CD14-positive monocyte (primary cell): Measurements from ENCODE around the gene PRR23E. TPM values are rescaled to one million over a fixed set of nuclear protein-coding genes. Genes with fewer than 3 reads are reported as not detected.
A peak's percentile ranks its signal among the peaks of the same experiment; 100 is the strongest.

Experiments
- DNase-seq, 3 donors: peaks; one replicate each; pipeline ENCODE4 v3.0.0-alpha.2; 2011 to 2022
- H2AFZ ChIP-seq: 2 replicates; pipeline ENCODE4 v1.6.0; 2012; ENCODE audit warnings: mild to moderate bottlenecking, low read depth, low read length, inconsistent platforms; ENCODE audit not compliant: insufficient read depth, poor library complexity, severe bottlenecking
- H3K27ac ChIP-seq, 2 donors: 1 replicate in 1 of 2; 2 replicates in 1 of 2; pipeline ENCODE4 v1.5.1; 2012 to 2013; ENCODE audit warnings: low read length in 2 of 2, control low read depth in 1 of 2, inconsistent platforms in 1 of 2, low read depth in 1 of 2, mild to moderate bottlenecking in 1 of 2
- H3K27me3 ChIP-seq, 2 donors: one replicate each; pipeline versions ENCODE4 v1.6.0 to v1.6.1; 2011 to 2013; ENCODE audit warnings: low read length in 2 of 2; ENCODE audit not compliant: control insufficient read depth in 2 of 2, insufficient read depth in 2 of 2
- H3K36me3 ChIP-seq, 2 donors: replicated peaks in 1 of 2; 1 replicate in 1 of 2; 2 replicates in 1 of 2; pipeline versions ENCODE4 v1.5.1 to v1.6.1; 2012 to 2013; ENCODE audit warnings: low read length in 2 of 2, control low read depth in 1 of 2, inconsistent platforms in 1 of 2, mild to moderate bottlenecking in 1 of 2; ENCODE audit not compliant: insufficient read depth in 2 of 2, control insufficient read depth in 1 of 2
- H3K4me1 ChIP-seq, 2 donors: 1 replicate in 1 of 2; 2 replicates in 1 of 2; pipeline versions ENCODE4 v1.5.1 to v1.6.1; 2012 to 2013; ENCODE audit warnings: low read length in 2 of 2, control low read depth in 1 of 2, inconsistent platforms in 1 of 2, mild to moderate bottlenecking in 1 of 2, moderate library complexity in 1 of 2; ENCODE audit not compliant: insufficient read depth in 2 of 2, control insufficient read depth in 1 of 2
- H3K4me2 ChIP-seq: replicated peaks from 2 replicates; pipeline ENCODE3; 2012; ENCODE audit warnings: low read length, moderate library complexity, mild to moderate bottlenecking; ENCODE audit not compliant: poor library complexity, severe bottlenecking; ENCODE audit errors: extremely low read depth
- H3K4me3 ChIP-seq, 3 experiments: fragments of 200-600 bp in 1 of 3; sonication (generic) in 1 of 3; replicated peaks in 1 of 3; 1 replicate in 2 of 3; 2 replicates in 1 of 3; pipeline ENCODE4 v1.5.1; 2011 to 2013; ENCODE audit warnings: low read length in 3 of 3, mild to moderate bottlenecking in 3 of 3, control low read depth in 2 of 3, low read depth in 2 of 3, inconsistent platforms in 1 of 3, moderate library complexity in 1 of 3
- H3K79me2 ChIP-seq: 2 replicates; pipeline ENCODE4 v1.6.0; 2012; ENCODE audit warnings: mild to moderate bottlenecking, control low read depth, inconsistent platforms, low read length, moderate library complexity; ENCODE audit not compliant: insufficient read depth
- H3K9ac ChIP-seq: 2 replicates; pipeline ENCODE4 v1.6.0; 2017; ENCODE audit warnings: low read length, mild to moderate bottlenecking; ENCODE audit not compliant: insufficient read depth, poor library complexity, severe bottlenecking
- H3K9me3 ChIP-seq, 2 donors: replicated peaks in 1 of 2; 1 replicate in 1 of 2; 2 replicates in 1 of 2; pipeline versions ENCODE4 v1.5.1 to v1.6.1; 2012 to 2013; ENCODE audit warnings: low read length in 2 of 2, control low read depth in 1 of 2; ENCODE audit not compliant: control insufficient read depth in 1 of 2, insufficient read depth in 1 of 2
- H4K20me1 ChIP-seq: 2 replicates; pipeline ENCODE4 v1.6.0; 2012; ENCODE audit warnings: mild to moderate bottlenecking, low read length, control low read depth, moderate library complexity; ENCODE audit not compliant: insufficient read depth
- H3K27ac Mint-ChIP-seq, 7 donors: one replicate each; pipeline ENCODE4 v1.8.0; 2020; ENCODE audit warnings: mild to moderate bottlenecking in 7 of 7, mixed read lengths in 7 of 7, moderate library complexity in 6 of 7, inconsistent platforms in 2 of 7
- H3K27me3 Mint-ChIP-seq, 3 donors: one replicate each; pipeline ENCODE4 v1.8.0; 2021 to 2022; ENCODE audit warnings: low read depth in 3 of 3, mild to moderate bottlenecking in 3 of 3, mixed read lengths in 3 of 3, moderate library complexity in 3 of 3, inconsistent platforms in 1 of 3
- H3K36me3 Mint-ChIP-seq, 2 donors: one replicate each; pipeline ENCODE4 v1.8.0; 2020; ENCODE audit warnings: mixed read lengths in 2 of 2, inconsistent platforms in 1 of 2, mild to moderate bottlenecking in 1 of 2
- H3K4me1 Mint-ChIP-seq: one replicate; pipeline ENCODE4 v1.8.0; 2020; ENCODE audit warnings: mild to moderate bottlenecking, mixed read lengths
- H3K4me3 Mint-ChIP-seq, 2 donors: one replicate each; pipeline ENCODE4 v1.8.0; 2020; ENCODE audit warnings: mild to moderate bottlenecking in 2 of 2, mixed read lengths in 2 of 2, moderate library complexity in 1 of 2
- H3K9me3 Mint-ChIP-seq, 7 donors: one replicate each; pipeline ENCODE4 v1.8.0; 2020 to 2022; ENCODE audit warnings: mixed read lengths in 7 of 7, mild to moderate bottlenecking in 6 of 7, moderate library complexity in 6 of 7, inconsistent platforms in 2 of 7
- CTCF ChIP-seq: fragments of 200-600 bp; IDR thresholded peaks from one replicate; pipeline ENCODE4 v1.8.0; 2022; ENCODE audit warnings: antibody characterized with exemption, mild to moderate bottlenecking
- WGBS: methylation state at CpG from one replicate; pipeline ENCODE4 v1.1.5; 2013; ENCODE audit warnings: missing lambda C conversion rate; ENCODE audit not compliant: insufficient coverage; 5-methylcytosine and 5-hydroxymethylcytosine counted together
- intact Hi-C, 2 donors: fragments of 100-400 bp; cut with micrococcal nuclease; formaldehyde crosslinking; loops; one replicate each; pipeline versions ENCODE4 v1.15.0 to v1.15.1; 2023
- polyA plus RNA-seq, 3 donors: library from polyadenylated mRNA; depleted of rRNA in 1 of 3; unstranded in 2 of 3; stranded (reverse) in 1 of 3; fragments of 300-500 nt in 2 of 3; fragments of >200 nt in 1 of 3; fragmentation: Illumina TruSeq in 2 of 3; gene quantifications; 1 replicate in 2 of 3; 2 replicates in 1 of 3; pipeline ENCODE4 v1.2.3, GENCODE V29; 2012 to 2021

Gene PRR23E
- polyA plus RNA-seq, 3 donors = not detected

- no peaks in the 10 kb centered on the region for H3K36me3 Mint-ChIP-seq
- H3K27ac Mint-ChIP-seq = peak overlapping the region in 1 of 7 donors; percentile 30
- no peak overlapping the region for H3K4me2 ChIP-seq
- H3K4me1 ChIP-seq = no peaks in the 10 kb centered on the region
- no peak overlapping the region for H3K27ac ChIP-seq
- H2AFZ ChIP-seq = no peak overlapping the region
- H3K36me3 ChIP-seq = no peaks in the 10 kb centered on the region
- H4K20me1 ChIP-seq = no peaks in the 10 kb centered on the region
- intact Hi-C loops = no loop called here
- H3K4me3 ChIP-seq = no peak overlapping the region
- H3K27me3 ChIP-seq = peaks cover 0 to 5% of the 10 kb centered on the region in 2 donors
- peaks cover 3% of the 10 kb centered on the region for H3K4me1 Mint-ChIP-seq
- 73% methylated on average over 8 of the region's 14 CpGs for WGBS
- TF ChIP-seq CTCF = no peak
- H3K4me3 Mint-ChIP-seq = no peak overlapping the region
- no peak for DNase-seq
- no peaks in the 10 kb centered on the region for H3K79me2 ChIP-seq
- peaks cover 10% of the 10 kb centered on the region in 2 donors for H3K9me3 ChIP-seq
- H3K9ac ChIP-seq = no peak overlapping the region
- peaks cover 4 to 8% (median 8%) of the 10 kb centered on the region in 3 donors for H3K27me3 Mint-ChIP-seq
- peaks cover 5 to 18% (median 14%) of the 10 kb centered on the region in 7 donors for H3K9me3 Mint-ChIP-seq
Observed at GRCh38 chr3:127197300-127198189, 4.6 kb downstream of the PRR23E start.

GRCh38 chr3:127200086-127200691 lies 7.3 kb downstream of the PRR23E start:
- no peak overlapping the region for H3K9ac ChIP-seq
- Mint-ChIP-seq H3K27me3 (peaks cover 2 to 8% (median 6%) of the 10 kb centered on the region in 3 donors), H3K9me3 (peaks cover 0 to 17% (median 4%) of the 10 kb centered on the region in 7 donors), H3K4me1 (peaks cover 8% of the 10 kb centered on the region), H3K27ac (no peak overlapping the region), H3K4me3 (no peak overlapping the region), H3K36me3 (no peaks in the 10 kb centered on the region)
- no peak overlapping the region for H3K4me3 ChIP-seq
- DNase-seq = no peak
- no peak overlapping the region for H3K4me2 ChIP-seq
- TF ChIP-seq CTCF = no peak
- H3K36me3 ChIP-seq = no peaks in the 10 kb centered on the region
- peaks cover 0 to 3% of the 10 kb centered on the region in 2 donors for H3K27me3 ChIP-seq
- peaks cover 1 to 6% of the 10 kb centered on the region in 2 donors for H3K4me1 ChIP-seq
- no peaks in the 10 kb centered on the region for H4K20me1 ChIP-seq
- H3K9me3 ChIP-seq = peaks cover 0 to 5% of the 10 kb centered on the region in 2 donors
- H2AFZ ChIP-seq = peak overlapping the region; percentile 39
- H3K27ac ChIP-seq = no peak overlapping the region
- intact Hi-C loops = no loop called here
- WGBS = 73% methylated on average over 5 of the region's 6 CpGs
- H3K79me2 ChIP-seq = no peaks in the 10 kb centered on the region
